Measurements from ENCODE around the gene HID1.

- no peak for TF ChIP-seq EZH2phosphoT487 (IDR thresholded peaks at IDR 0.05; ENCODE audit: insufficient read depth, low read depth)
- peak; percentile 70 for TF ChIP-seq EZH2 (IDR thresholded peaks at IDR 0.05; ENCODE audit: insufficient read depth, poor library complexity, severe bottlenecking)
These were observed 36.1 kb downstream of the HID1 start for GRCh38 chr17:74936470-74936799.
